GM18526 (cell line): ENCODE measurements around the gene TNS3.

Experiments used
- POLR2A ChIP-seq: IDR thresholded peaks from 3 replicates; pipeline ENCODE4 v1.6.1; 2011; ENCODE audit not compliant: insufficient read length; ENCODE audit errors: extremely low read depth

Gene TNS3

GRCh38 chr7:47504551-47505311 lies 77.2 kb downstream of the TNS3 start:
- no peak for TF ChIP-seq POLR2A

GRCh38 chr7:47503281-47503680 lies 78.6 kb downstream of the TNS3 start:
- TF ChIP-seq POLR2A: no peak

- TF ChIP-seq POLR2A: no peak
These were observed 79.6 kb downstream of the TNS3 start for GRCh38 chr7:47502240-47502877.

- no peak for TF ChIP-seq POLR2A
These were observed 80.5 kb downstream of the TNS3 start for GRCh38 chr7:47501406-47501805.

GRCh38 chr7:47500103-47500563 lies 81.8 kb downstream of the TNS3 start:
- no peak for TF ChIP-seq POLR2A

- no peak for TF ChIP-seq POLR2A
These were observed 83.5 kb downstream of the TNS3 start for GRCh38 chr7:47498229-47499056.

GRCh38 chr7:47497367-47498096 lies 84.4 kb downstream of the TNS3 start:
- TF ChIP-seq POLR2A: no peak

- TF ChIP-seq POLR2A: no peak
These were observed 85.2 kb downstream of the TNS3 start for GRCh38 chr7:47496666-47497065.

GRCh38 chr7:47496056-47496665 lies 85.8 kb downstream of the TNS3 start:
- TF ChIP-seq POLR2A: no peak

GRCh38 chr7:47493976-47494911 lies 87.7 kb downstream of the TNS3 start:
- no peak for TF ChIP-seq POLR2A

GRCh38 chr7:47492716-47493325 lies 89.1 kb downstream of the TNS3 start:
- TF ChIP-seq POLR2A: no peak

GRCh38 chr7:47490501-47491265 lies 91.2 kb downstream of the TNS3 start:
- TF ChIP-seq POLR2A: no peak

- TF ChIP-seq POLR2A: no peak
These were observed 92.3 kb downstream of the TNS3 start for GRCh38 chr7:47489624-47490023.

- TF ChIP-seq POLR2A: no peak
These were observed 93.0 kb downstream of the TNS3 start for GRCh38 chr7:47488969-47489342.
